ENCODE measurements around the gene SLC25A12. TPM values are rescaled to one million over a fixed set of nuclear protein-coding genes. Genes with fewer than 3 reads are reported as not detected.

The SLC25A12 gene
- total and polyA plus RNA-seq, 2 donors (not counting 3 experiments of a cell fraction or from before 2014, with no cell fraction given) = 13.6 to 17.1 TPM

DNA sequence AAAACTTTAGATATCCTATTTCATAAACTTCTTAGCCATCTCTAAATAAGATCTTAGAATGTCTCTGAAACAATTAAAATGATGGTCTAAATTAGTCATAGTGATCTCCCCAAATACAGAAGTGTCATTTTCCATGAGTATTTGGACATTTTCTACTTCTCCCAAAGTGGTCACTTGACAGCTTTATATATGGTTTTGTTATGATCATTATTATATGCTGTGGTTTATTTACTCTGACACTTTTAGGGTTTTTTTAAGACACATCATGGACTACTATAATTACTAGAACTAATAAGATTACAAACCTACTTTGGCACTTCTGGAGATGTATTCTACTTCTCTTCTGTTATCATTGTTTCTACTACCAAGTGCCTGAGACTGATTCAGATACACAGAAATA lies 47.1 kb downstream of the SLC25A12 start:
- dilution Hi-C loops (cut with MboI; ENCODE audit: extremely low pct_ligation_motif_present, low sequenced_read_pairs) = no loop called here

More for the DNA sequence above, 47.1 kb downstream of the SLC25A12 start:
- H3K9me1 ChIP-seq (replicated peaks; ENCODE audit: control insufficient read depth, extremely low read depth, insufficient read depth, low read length) = no peaks in the 10 kb centered on the region
- H3K4me3 ChIP-seq (replicated peaks in 1 of 3; ENCODE audit: insufficient read depth in 1 of 3, low read depth in 1 of 3, low read length in 3 of 3) = no peak overlapping the region
- H3K36me3 ChIP-seq (ENCODE audit: control insufficient read depth in 2 of 2, extremely low read depth in 1 of 2, insufficient read depth in 2 of 2, low read length in 2 of 2) = no peaks in the 10 kb centered on the region
- DNase-seq (ENCODE audit: low read depth, low spot score) = no peak
- no peak overlapping the region for H2AFZ ChIP-seq (ENCODE audit: low read depth, low read length)
- POLR2A ChIA-PET = no interaction called here
- H4K20me1 ChIP-seq (replicated peaks; ENCODE audit: control insufficient read depth, extremely low read depth, insufficient read depth, low read length) = no peaks in the 10 kb centered on the region
- H3K4me1 ChIP-seq (ENCODE audit: control insufficient read depth, extremely low read depth, insufficient read depth, low read length) = no peaks in the 10 kb centered on the region
- intact Hi-C loops (cut with micrococcal nuclease) = no loop called here
- H3K4me2 ChIP-seq (ENCODE audit: insufficient read depth, low read length) = no peak overlapping the region
- TF ChIP-seq, protein P1, sequence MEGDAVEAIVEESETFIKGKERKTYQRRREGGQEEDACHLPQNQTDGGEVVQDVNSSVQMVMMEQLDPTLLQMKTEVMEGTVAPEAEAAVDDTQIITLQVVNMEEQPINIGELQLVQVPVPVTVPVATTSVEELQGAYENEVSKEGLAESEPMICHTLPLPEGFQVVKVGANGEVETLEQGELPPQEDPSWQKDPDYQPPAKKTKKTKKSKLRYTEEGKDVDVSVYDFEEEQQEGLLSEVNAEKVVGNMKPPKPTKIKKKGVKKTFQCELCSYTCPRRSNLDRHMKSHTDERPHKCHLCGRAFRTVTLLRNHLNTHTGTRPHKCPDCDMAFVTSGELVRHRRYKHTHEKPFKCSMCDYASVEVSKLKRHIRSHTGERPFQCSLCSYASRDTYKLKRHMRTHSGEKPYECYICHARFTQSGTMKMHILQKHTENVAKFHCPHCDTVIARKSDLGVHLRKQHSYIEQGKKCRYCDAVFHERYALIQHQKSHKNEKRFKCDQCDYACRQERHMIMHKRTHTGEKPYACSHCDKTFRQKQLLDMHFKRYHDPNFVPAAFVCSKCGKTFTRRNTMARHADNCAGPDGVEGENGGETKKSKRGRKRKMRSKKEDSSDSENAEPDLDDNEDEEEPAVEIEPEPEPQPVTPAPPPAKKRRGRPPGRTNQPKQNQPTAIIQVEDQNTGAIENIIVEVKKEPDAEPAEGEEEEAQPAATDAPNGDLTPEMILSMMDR (IDR thresholded peaks at IDR 0.05; ENCODE audit: extremely low read depth in 1 of 2, insufficient read depth in 1 of 2, low read depth in 1 of 2, low read length in 2 of 2) = no peak
- TF ChIP-seq POLR2AphosphoS5 (IDR thresholded peaks at IDR 0.05; ENCODE audit: insufficient read depth, low read depth, low read length) (no peak), GATA2 (IDR thresholded peaks at IDR 0.05; ENCODE audit: insufficient read depth, insufficient read length, low read depth, low read length) (no peak), POLR2A (IDR thresholded peaks at IDR 0.05; ENCODE audit: low read depth, low read length) (no peak), JUN (IDR thresholded peaks at IDR 0.05; ENCODE audit: borderline replicate concordance, insufficient read depth, insufficient read length, low read depth) (no peak), EZH2 (IDR thresholded peaks at IDR 0.05; ENCODE audit: borderline replicate concordance, low read depth, low read length, severe bottlenecking) (no peak), FOS (IDR thresholded peaks at IDR 0.05; ENCODE audit: borderline replicate concordance, insufficient read depth, low read length) (no peak), MYC (IDR thresholded peaks at IDR 0.05; ENCODE audit: low read depth, low read length) (no peak)
- TF ChIP-seq, protein P2, sequence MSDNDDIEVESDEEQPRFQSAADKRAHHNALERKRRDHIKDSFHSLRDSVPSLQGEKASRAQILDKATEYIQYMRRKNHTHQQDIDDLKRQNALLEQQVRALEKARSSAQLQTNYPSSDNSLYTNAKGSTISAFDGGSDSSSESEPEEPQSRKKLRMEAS (IDR thresholded peaks at IDR 0.05; ENCODE audit: insufficient read depth, insufficient read length) = no peak
- H3K9ac ChIP-seq (replicated peaks; ENCODE audit: extremely low read depth, insufficient read depth, low read length) = no peak overlapping the region
- FAIRE-seq = no peak
- CTCF ChIA-PET = no interaction called here
- no peaks in the 10 kb centered on the region for H3K79me2 ChIP-seq (ENCODE audit: control insufficient read depth, insufficient read depth, low read length)
- BruUV-seq (replicated peaks) = no TSS peak
- H3K27ac ChIP-seq (ENCODE audit: insufficient read depth, low read depth, low read length) = no peak overlapping the region
- H3K9me3 ChIP-seq (replicated peaks; ENCODE audit: control insufficient read depth, insufficient read depth, low read length) = no peaks in the 10 kb centered on the region
- no peaks in the 10 kb centered on the region for H3K27me3 ChIP-seq (ENCODE audit: control insufficient read depth in 2 of 2, insufficient read depth in 2 of 2, low read length in 2 of 2)
